ENCODE results near the gene ARMH1.

The ARMH1 gene

GRCh38 chr1:44643721-44644334 is 30.7 kb upstream of the ARMH1 start:
- DNase-seq = peak in 1 of 56 donors; percentile 21

GRCh38 chr1:44644806-44645205 is 29.7 kb upstream of the ARMH1 start:
- peak in 3 of 56 donors; percentile 26 to 51 (median 42) for DNase-seq

- peak in 55 of 56 donors; percentile 26 to 95 (median 87) for DNase-seq
Measured at GRCh38 chr1:44645476-44646244, 28.9 kb upstream of the ARMH1 start.

- DNase-seq = no peak
Measured at GRCh38 chr1:44646261-44647110, 28.0 kb upstream of the ARMH1 start.

GRCh38 chr1:44647896-44648295 is 26.6 kb upstream of the ARMH1 start:
- no peak for DNase-seq

- no peak for DNase-seq
Measured at GRCh38 chr1:44648529-44649250, 25.8 kb upstream of the ARMH1 start.

GRCh38 chr1:44649788-44650158 is 24.7 kb upstream of the ARMH1 start:
- no peak for DNase-seq

GRCh38 chr1:44650159-44650831 is 24.2 kb upstream of the ARMH1 start:
- peak in 12 of 56 donors; percentile 14 to 56 (median 32) for DNase-seq

GRCh38 chr1:44651069-44651468 is 23.4 kb upstream of the ARMH1 start:
- DNase-seq = no peak

GRCh38 chr1:44652445-44653106 is 21.9 kb upstream of the ARMH1 start:
- peak in 54 of 56 donors; percentile 15 to 91 (median 70) for DNase-seq

GRCh38 chr1:44653107-44653964 is 21.2 kb upstream of the ARMH1 start:
- no peak for DNase-seq

GRCh38 chr1:44654621-44655187 is 19.8 kb upstream of the ARMH1 start:
- DNase-seq = no peak

- peak in 4 of 56 donors; percentile 15 to 23 (median 20) for DNase-seq
Measured at GRCh38 chr1:44655609-44656008, 18.9 kb upstream of the ARMH1 start.

- DNase-seq = no peak
Measured at GRCh38 chr1:44659566-44659965, 14.9 kb upstream of the ARMH1 start.

- peak in 55 of 56 donors; percentile 16 to 93 (median 79) for DNase-seq
Measured at GRCh38 chr1:44660176-44660575, 14.3 kb upstream of the ARMH1 start.

GRCh38 chr1:44661781-44662682 is 12.5 kb upstream of the ARMH1 start:
- DNase-seq = no peak

- no peak for DNase-seq
Measured at GRCh38 chr1:44662683-44663030, 11.9 kb upstream of the ARMH1 start.

- no peak for DNase-seq
Measured at GRCh38 chr1:44663417-44663816, 11.1 kb upstream of the ARMH1 start.

All from nucleus accumbens (tissue), 56 donors.